ENCODE data around the gene CLSTN3. TPM values are rescaled to one million over a fixed set of nuclear protein-coding genes. Genes with fewer than 3 reads are reported as not detected.

CLSTN3 gene
- total and polyA plus RNA-seq, 9 of the 15 experiments (the other 6 are each of a cell fraction or from before 2014, with no cell fraction given): 0.08 to 23.2 (median 11.0) TPM

GRCh38 chr12:7129872-7130691, at the start of gene CLSTN3 (continued):
- TF ChIP-seq HDGF (IDR thresholded peaks at IDR 0.05) (no peak), RBBP5 (IDR thresholded peaks at IDR 0.05; ENCODE audit: borderline replicate concordance, insufficient read depth, low read length, poor library complexity, severe bottlenecking) (no peak), MCM2 (IDR thresholded peaks at IDR 0.05; ENCODE audit: low read depth) (no peak), MTA1 (IDR thresholded peaks at IDR 0.05; ENCODE audit: borderline replicate concordance) (no peak), ATF3 (IDR thresholded peaks at IDR 0.05) (peak; percentile 98), ATF3 (CRISPR knock-in tag; conservative IDR thresholded peaks at IDR 0.05) (no peak), NFIX (CRISPR knock-in tag; IDR thresholded peaks at IDR 0.05; ENCODE audit: low read depth) (no peak), TAF9B (IDR thresholded peaks at IDR 0.05; ENCODE audit: partially characterized antibody) (no peak), SP2 (IDR thresholded peaks at IDR 0.05; ENCODE audit: extremely low read depth, low read depth, low read length, poor library complexity, severe bottlenecking) (peak; percentile 80), SAFB2 (IDR thresholded peaks at IDR 0.05; ENCODE audit: borderline replicate concordance, low read depth, low read length, severe bottlenecking) (no peak), ZSCAN32 (CRISPR knock-in tag; IDR thresholded peaks at IDR 0.05) (no peak), ZNF696 (CRISPR knock-in tag; conservative IDR thresholded peaks at IDR 0.05) (no peak), CHAMP1 (IDR thresholded peaks at IDR 0.05) (no peak), TCF15 (CRISPR knock-in tag; IDR thresholded peaks at IDR 0.05) (no peak), PCBP2 (IDR thresholded peaks at IDR 0.05; ENCODE audit: low read depth, low read length, poor library complexity, severe bottlenecking) (no peak), ZNF79 (CRISPR knock-in tag; IDR thresholded peaks at IDR 0.05; ENCODE audit: low read depth) (no peak), BHLHE40 (IDR thresholded peaks at IDR 0.05; ENCODE audit: low read length) (no peak), YY1 (IDR thresholded peaks at IDR 0.05; ENCODE audit: borderline replicate concordance in 1 of 3, control insufficient read depth in 1 of 3, extremely low read depth in 1 of 3, insufficient read depth in 3 of 3, insufficient read length in 1 of 3, insufficient replicate concordance in 2 of 3, low read depth in 1 of 3, low read length in 2 of 3) (no peak), MCM3 (IDR thresholded peaks at IDR 0.05) (no peak), XRCC4 (IDR thresholded peaks at IDR 0.05; ENCODE audit: extremely low read depth, insufficient read depth, insufficient read length) (no peak), ZNF785 (CRISPR knock-in tag; IDR thresholded peaks at IDR 0.05) (no peak), SMARCA4 (IDR thresholded peaks at IDR 0.05) (no peak), ATF7 (IDR thresholded peaks at IDR 0.05) (peak; percentile 93), DDX20 (tag; IDR thresholded peaks at IDR 0.05; ENCODE audit: low read depth) (no peak), OTX1 (CRISPR knock-in tag; IDR thresholded peaks at IDR 0.05) (no peak)

Data from K562 (cell line).